Measurements from ENCODE around the gene CUTA. TPM values are rescaled to one million over a fixed set of nuclear protein-coding genes. Genes with fewer than 3 reads are reported as not detected.

The CUTA gene
- total RNA-seq = 84.6 and 90.6 TPM in 2 replicates

GRCh38 chr6:33417903-33418689 lies at the start of gene CUTA:
TSS of gene CUTA (minus strand) at chr6:33418107. CDS start at chr6:33418000, 107 bp downstream.

GRCh38 chr6:33454009-33454946 lies 36.4 kb upstream of the CUTA start, which contains the start of gene ZBTB9:
TSS of gene ZBTB9 (plus strand) at chr6:33454576. CDS start at chr6:33455101, 525 bp downstream.

GRCh38 chr6:33419580-33420490 lies 1.9 kb upstream of the CUTA start, which contains the start of gene SYNGAP1:
TSS of gene SYNGAP1 (plus strand) at chr6:33420065. CDS start at chr6:33420265, 200 bp downstream.

GRCh38 chr6:33410711-33411631 lies 6.9 kb downstream of the CUTA start, which contains the start of gene PHF1:
TSS of gene PHF1 (plus strand) at chr6:33411014. CDS start at chr6:33412264, 1,250 bp downstream.

DNA sequence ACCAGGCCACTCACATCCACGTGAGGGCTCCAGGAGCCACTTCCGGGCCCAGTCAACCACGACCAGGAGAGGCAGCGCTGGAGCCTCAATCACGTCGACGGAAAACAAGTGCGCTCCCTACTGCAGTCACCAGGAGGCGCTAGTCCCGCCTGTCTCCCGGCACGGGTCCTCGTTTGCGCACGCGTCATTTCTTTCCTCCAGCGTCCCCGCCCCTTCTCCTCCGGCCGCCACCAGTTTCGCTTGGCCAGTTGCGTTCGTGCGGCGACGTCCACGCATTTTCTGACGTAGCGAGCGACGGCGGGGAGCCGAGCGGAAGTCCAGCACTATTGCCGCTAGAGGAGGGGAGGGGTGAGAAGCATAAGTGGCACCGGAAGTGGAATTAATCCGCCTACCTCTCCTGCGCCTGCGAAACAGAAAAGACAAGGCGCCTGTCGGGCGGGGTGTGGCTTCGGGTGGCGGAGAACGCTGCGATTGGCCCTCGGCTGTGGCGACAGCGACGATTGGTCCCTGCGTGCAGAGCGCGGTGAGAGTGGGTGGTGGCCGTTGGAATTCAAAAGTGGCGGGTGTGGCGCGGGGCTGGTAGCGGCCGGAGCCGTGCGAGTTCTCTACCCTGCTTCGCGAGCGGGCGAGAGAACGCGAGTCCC lies 26.5 kb downstream of the CUTA start, which contains the start of gene KIFC1:
TSS of gene KIFC1 (plus strand) at position 546 of the 644 bp plus-strand sequence. CDS start 163 bp downstream, outside the sequence.

Other genes with a start within 250 kb of the CUTA start
- 0.30 and 0.37 TPM in 2 replicates for gene COL11A2, start 225.6 kb downstream of the CUTA start, total RNA-seq
- gene RXRB, start 217.4 kb downstream of the CUTA start, total RNA-seq = 22.9 and 27.8 TPM in 2 replicates
- gene SLC39A7, start 217.2 kb downstream of the CUTA start, total RNA-seq = 162 and 171 TPM in 2 replicates
- 1.8 and 4.5 TPM in 2 replicates for gene HSD17B8, start 213.5 kb downstream of the CUTA start, total RNA-seq
- 23.8 and 26.4 TPM in 2 replicates for gene RING1, start 209.6 kb downstream of the CUTA start, total RNA-seq
- gene VPS52, start 146.2 kb downstream of the CUTA start, total RNA-seq = 32.4 and 33.9 TPM in 2 replicates
- gene RPS18, start 146.0 kb downstream of the CUTA start, total RNA-seq = 1,202 and 4,104 TPM in 2 replicates
- 2.3 and 4.2 TPM in 2 replicates for gene B3GALT4, start 141.0 kb downstream of the CUTA start, total RNA-seq
- gene WDR46, start 128.9 kb downstream of the CUTA start, total RNA-seq = 64.0 and 111 TPM in 2 replicates
- 29.2 and 41.0 TPM in 2 replicates for gene PFDN6, start 128.5 kb downstream of the CUTA start, total RNA-seq
- gene RGL2, start 119.2 kb downstream of the CUTA start, total RNA-seq = 18.7 and 30.7 TPM in 2 replicates
- gene TAPBP, start 104.0 kb downstream of the CUTA start, total RNA-seq = 69.8 and 119 TPM in 2 replicates
- gene ZBTB22, start 100.4 kb downstream of the CUTA start, total RNA-seq = 19.4 and 21.1 TPM in 2 replicates
- gene DAXX, start 95.1 kb downstream of the CUTA start, total RNA-seq = 45.7 and 84.3 TPM in 2 replicates
- 1.2 and 11.2 TPM in 2 replicates for gene KIFC1, start 26.3 kb downstream of the CUTA start, total RNA-seq
- 25.7 and 27.9 TPM in 2 replicates for gene PHF1, start 7.1 kb downstream of the CUTA start, total RNA-seq
- gene SYNGAP1, start 2.0 kb upstream of the CUTA start, total RNA-seq = 3.9 and 10.1 TPM in 2 replicates
- gene ZBTB9, start 36.5 kb upstream of the CUTA start, total RNA-seq = 3.9 and 8.0 TPM in 2 replicates
- 14.8 and 19.7 TPM in 2 replicates for gene BAK1, start 162.2 kb upstream of the CUTA start, total RNA-seq
- gene ITPR3, start 203.2 kb upstream of the CUTA start, total RNA-seq = 13.1 and 36.3 TPM in 2 replicates

All from smooth muscle cell of the umbilical artery (primary cell).